H1 (cell line): ENCODE measurements around the gene LANCL2. TPM values are rescaled to one million over a fixed set of nuclear protein-coding genes. Genes with fewer than 3 reads are reported as not detected.

ENCODE experiments used
- CTCF ChIA-PET: fragments of 300-600 bp; sonication (Branson Sonifier 250); formaldehyde crosslinking; loops from one replicate; lab custom pipeline; 2021; ENCODE audit not compliant: partially characterized antibody; lab: Charles Lee
- POLR2A ChIA-PET: fragments of 300-600 bp; sonication (Branson Sonifier 250); formaldehyde crosslinking; loops from one replicate; lab custom pipeline; 2021; ENCODE audit warnings: inconsistent platforms; ENCODE audit not compliant: partially characterized antibody; lab: Charles Lee
- DNase-seq, 2 experiments: peaks; one replicate each; pipeline versions ENCODE4 v3.0.0 to v3.0.0-alpha.2; 2010 to 2022; ENCODE audit warnings: low spot score in 2 of 2, low read depth in 1 of 2, mixed read lengths in 1 of 2
- FAIRE-seq: peaks from 2 replicates; lab custom pipeline; 2011; peaks lifted over from hg19 to GRCh38; lab: Jason Lieb, UNC
- H2AFZ ChIP-seq: 2 replicates; pipeline ENCODE4 v1.8.1; 2012; ENCODE audit warnings: low read length, inconsistent platforms
- H2AK5ac ChIP-seq: 2 replicates; pipeline ENCODE4 v1.6.1; 2013; ENCODE audit warnings: low read depth, low read length
- H2BK120ac ChIP-seq: replicated peaks from 2 replicates; pipeline ENCODE3; 2013; ENCODE audit warnings: low read depth, low read length, inconsistent platforms
- H2BK12ac ChIP-seq: 2 replicates; pipeline ENCODE4 v1.6.1; 2013; ENCODE audit warnings: low read depth, low read length
- H2BK15ac ChIP-seq: 2 replicates; pipeline ENCODE4 v1.6.1; 2013; ENCODE audit warnings: low read length
- H2BK20ac ChIP-seq: 2 replicates; pipeline ENCODE4 v1.6.1; 2013; ENCODE audit warnings: low read length
- H2BK5ac ChIP-seq: 2 replicates; pipeline ENCODE4 v1.6.1; 2013; ENCODE audit warnings: low read depth, low read length
- H3K14ac ChIP-seq: 2 replicates; pipeline ENCODE4 v1.6.1; 2013; ENCODE audit warnings: inconsistent platforms; ENCODE audit not compliant: insufficient read length
- H3K18ac ChIP-seq: 2 replicates; pipeline ENCODE4 v1.6.1; 2013; ENCODE audit warnings: low read length; ENCODE audit errors: extremely low read depth
- H3K23ac ChIP-seq: 2 replicates; pipeline ENCODE4 v1.6.1; 2013; ENCODE audit warnings: inconsistent platforms; ENCODE audit not compliant: insufficient read length
- H3K23me2 ChIP-seq: 2 replicates; pipeline ENCODE4 v1.6.1; 2013; ENCODE audit warnings: low read depth, low read length
- H3K27ac ChIP-seq: 2 replicates; pipeline ENCODE4 v1.6.1; 2011; ENCODE audit warnings: low read depth, low read length, inconsistent platforms
- H3K27me3 ChIP-seq, 4 experiments: replicated peaks in 1 of 4; 1 replicate in 1 of 4; 2 replicates in 3 of 4; pipeline versions ENCODE4 v1.6.1 to v1.8.1; 2011 to 2013; ENCODE audit warnings: low read length in 3 of 4, mild to moderate bottlenecking in 3 of 4, inconsistent platforms in 2 of 4, mixed read lengths in 2 of 4, moderate library complexity in 1 of 4; ENCODE audit not compliant: control insufficient read depth in 3 of 4, insufficient read depth in 3 of 4; ENCODE audit errors: extremely low read depth in 1 of 4
- H3K36me3 ChIP-seq, 4 experiments: 2 replicates each; pipeline versions ENCODE4 v1.6.1 to v1.8.1; 2011 to 2013; ENCODE audit warnings: mild to moderate bottlenecking in 4 of 4, low read length in 3 of 4, moderate library complexity in 2 of 4, control low read depth in 1 of 4, inconsistent platforms in 1 of 4; ENCODE audit not compliant: insufficient read depth in 4 of 4, control insufficient read depth in 2 of 4
- H3K4ac ChIP-seq: replicated peaks from 2 replicates; pipeline ENCODE3; 2013; ENCODE audit warnings: low read length, low read depth, mixed read lengths, inconsistent platforms; ENCODE audit not compliant: insufficient read length
- H3K4me1 ChIP-seq, 4 experiments: replicated peaks in 1 of 4; 1 replicate in 1 of 4; 2 replicates in 3 of 4; pipeline versions ENCODE4 v1.6.1 to v1.8.1; 2011 to 2013; ENCODE audit warnings: low read length in 3 of 4, inconsistent platforms in 2 of 4, mixed read lengths in 1 of 4; ENCODE audit not compliant: insufficient read depth in 4 of 4, control insufficient read depth in 3 of 4
- H3K4me2 ChIP-seq, 2 experiments: 2 replicates each; pipeline versions ENCODE4 v1.6.1 to v1.8.1; 2011 to 2013; ENCODE audit warnings: low read depth in 2 of 2, low read length in 2 of 2, control low read depth in 1 of 2, inconsistent platforms in 1 of 2, mild to moderate bottlenecking in 1 of 2; ENCODE audit not compliant: insufficient read depth in 1 of 2
- H3K4me3 ChIP-seq, 4 experiments: fragments of 200-600, 300-600 bp in 1 of 4; sonication (generic), shearing (Covaris generic), sonication (Bioruptor Twin) in 1 of 4; 2 replicates each; pipeline versions ENCODE4 v1.5.1 to v1.8.1; 2011 to 2016; ENCODE audit warnings: low read length in 4 of 4, low read depth in 3 of 4, control low read depth in 2 of 4, inconsistent platforms in 2 of 4, mild to moderate bottlenecking in 2 of 4, mixed read lengths in 1 of 4, moderate library complexity in 1 of 4; ENCODE audit not compliant: insufficient read depth in 2 of 4; ENCODE audit errors: extremely low read depth in 1 of 4
- H3K56ac ChIP-seq: replicated peaks from 2 replicates; pipeline ENCODE3; 2013; ENCODE audit warnings: low read depth, mild to moderate bottlenecking, mixed read lengths, low read length, inconsistent platforms; ENCODE audit not compliant: insufficient read length
- H3K79me1 ChIP-seq: 2 replicates; pipeline ENCODE4 v1.6.1; 2013; ENCODE audit warnings: low read depth, low read length, control low read depth
- H3K79me2 ChIP-seq, 2 experiments: 2 replicates each; pipeline versions ENCODE4 v1.6.1 to v1.8.1; 2012 to 2013; ENCODE audit warnings: low read length in 2 of 2, mild to moderate bottlenecking in 2 of 2, inconsistent platforms in 1 of 2; ENCODE audit not compliant: insufficient read depth in 2 of 2, control insufficient read depth in 1 of 2
- H3K9ac ChIP-seq, 4 experiments: replicated peaks in 1 of 4; 1 replicate in 1 of 4; 2 replicates in 3 of 4; pipeline versions ENCODE4 v1.6.1 to v1.8.1; 2011 to 2013; ENCODE audit warnings: low read depth in 3 of 4, low read length in 3 of 4, control low read depth in 2 of 4, mild to moderate bottlenecking in 2 of 4, moderate library complexity in 2 of 4, inconsistent platforms in 1 of 4; ENCODE audit errors: extremely low read depth in 1 of 4
- H3K9me3 ChIP-seq, 2 experiments: 2 replicates each; pipeline versions ENCODE4 v1.6.1 to v1.8.1; 2012 to 2013; ENCODE audit warnings: mild to moderate bottlenecking in 2 of 2, moderate library complexity in 2 of 2, control low read depth in 1 of 2, inconsistent platforms in 1 of 2, low read depth in 1 of 2, low read length in 1 of 2, mixed read lengths in 1 of 2; ENCODE audit not compliant: insufficient read depth in 2 of 2
- H4K20me1 ChIP-seq, 2 experiments: replicated peaks in 1 of 2; 2 replicates each; pipeline versions ENCODE3 to v1.8.1; 2011 to 2013; ENCODE audit warnings: inconsistent platforms in 2 of 2, low read length in 2 of 2, mild to moderate bottlenecking in 1 of 2; ENCODE audit not compliant: insufficient read depth in 2 of 2, control insufficient read depth in 1 of 2
- H4K5ac ChIP-seq: 2 replicates; pipeline ENCODE4 v1.6.1; 2013; ENCODE audit warnings: low read length, low read depth, mixed read lengths, inconsistent platforms; ENCODE audit not compliant: insufficient read length
- H4K8ac ChIP-seq: 2 replicates; pipeline ENCODE4 v1.8.0; 2013; ENCODE audit warnings: mild to moderate bottlenecking, moderate library complexity, low read length, inconsistent platforms; ENCODE audit not compliant: insufficient read depth; ENCODE audit errors: extremely low read depth
- H4K91ac ChIP-seq: replicated peaks from 2 replicates; pipeline ENCODE3; 2013; ENCODE audit warnings: low read length, mixed read lengths, inconsistent platforms; ENCODE audit not compliant: insufficient read length
- CHD2 ChIP-seq: IDR thresholded peaks from 2 replicates; pipeline ENCODE4 v1.6.1; 2012; ENCODE audit warnings: low read length, improper control_type of control experiment
- CREB1 ChIP-seq: IDR thresholded peaks from 2 replicates; pipeline ENCODE4 v1.6.1; 2012; ENCODE audit warnings: inconsistent platforms
- EP300 ChIP-seq, 2 experiments: IDR thresholded peaks; 1 replicate in 1 of 2; 2 replicates in 1 of 2; pipeline ENCODE4 v1.6.1; 2011 to 2012; ENCODE audit warnings: low read depth in 2 of 2, low read length in 2 of 2, mild to moderate bottlenecking in 2 of 2, borderline replicate concordance in 1 of 2, inconsistent platforms in 1 of 2, moderate library complexity in 1 of 2
- GABPA ChIP-seq: IDR thresholded peaks from 2 replicates; pipeline ENCODE4 v1.6.1; 2011; ENCODE audit warnings: mild to moderate bottlenecking, low read length, moderate library complexity, borderline replicate concordance; ENCODE audit not compliant: insufficient read depth
- HDAC6 ChIP-seq: IDR thresholded peaks from one replicate; pipeline ENCODE4 v1.7.1; 2012; ENCODE audit warnings: low read depth, mild to moderate bottlenecking, inconsistent platforms, low read length, moderate library complexity
- MAX ChIP-seq: IDR thresholded peaks from 2 replicates; pipeline ENCODE4 v1.6.1; 2012; ENCODE audit warnings: inconsistent platforms
- NANOG ChIP-seq: IDR thresholded peaks from 2 replicates; pipeline ENCODE4 v1.6.1; 2011; ENCODE audit warnings: low read length, low read depth, mild to moderate bottlenecking, inconsistent platforms; ENCODE audit not compliant: insufficient read depth, poor library complexity, severe bottlenecking
- NRF1 ChIP-seq: IDR thresholded peaks from 2 replicates; pipeline ENCODE4 v1.6.1; 2011; ENCODE audit warnings: mild to moderate bottlenecking, low read depth, low read length, improper control_type of control experiment
- RFX5 ChIP-seq: IDR thresholded peaks from 2 replicates; pipeline ENCODE4 v1.6.1; 2011; ENCODE audit warnings: low read depth, low read length, improper control_type of control experiment, borderline replicate concordance
- SAP30 ChIP-seq: fragments of 300-600 bp; sonication (generic); IDR thresholded peaks from 2 replicates; pipeline ENCODE4 v1.7.1; 2012; ENCODE audit warnings: low read length, moderate library complexity, mild to moderate bottlenecking, inconsistent platforms; ENCODE audit not compliant: insufficient read depth, insufficient replicate concordance
- TEAD4 ChIP-seq: IDR thresholded peaks from 2 replicates; pipeline ENCODE4 v1.6.1; 2012; ENCODE audit warnings: low read depth, low read length, inconsistent platforms, mixed read lengths
- USF2 ChIP-seq: IDR thresholded peaks from 2 replicates; pipeline ENCODE4 v1.6.1; 2011; ENCODE audit warnings: low read length, improper control_type of control experiment
- WGBS, 2 experiments: shearing (Covaris generic) in 1 of 2; methylation state at CpG; one replicate each; pipeline versions ENCODE4 v1.1.6 to v1.1.7; 2013 to 2015; ENCODE audit warnings: low lambda C conversion rate in 2 of 2, mixed read lengths in 2 of 2, inconsistent platforms in 1 of 2, low coverage in 1 of 2, missing lambda C conversion rate in 1 of 2; ENCODE audit not compliant: insufficient replicate concordance in 2 of 2, insufficient coverage in 1 of 2, insufficient read length in 1 of 2; ENCODE audit errors: extremely low coverage in 1 of 2, missing lambda C conversion rate in 1 of 2; 5-methylcytosine and 5-hydroxymethylcytosine counted together
- polyA plus RNA-seq, 7 experiments: library from polyadenylated mRNA; depleted of rRNA in 3 of 7; stranded (reverse) in 5 of 7; unstranded in 2 of 7; fragments of >200 nt in 5 of 7; fragments of 200-250 nt in 2 of 7; gene quantifications; 1 replicate in 5 of 7; 2 replicates in 1 of 7; 4 replicates in 1 of 7; pipeline versions ENCODE4 v1.2.1 to v1.2.3, GENCODE V29; 2011 to 2013; ENCODE audit warnings: missing spikeins in 2 of 7, mixed read lengths in 2 of 7
- total RNA-seq: library from RNA; stranded (reverse); fragmentation: NEBNext Ultra II Directional; extraction: Animal tissue kit (Norgen Biotek cat#: 25700); gene quantifications from 2 replicates; pipeline ENCODE4 v1.2.1, GENCODE V29; 2021

Gene LANCL2
- total and polyA plus RNA-seq, 2 of the 8 experiments (the other 6 are each of a cell fraction or from before 2014, with no cell fraction given): 9.2 to 9.5 TPM

GRCh38 chr7:55449992-55450535 lies 84.9 kb downstream of the LANCL2 start:
- Histone ChIP-seq H3K4ac (no peak overlapping the region), H4K91ac (no peak overlapping the region), H4K8ac (no peak overlapping the region), H3K14ac (no peak overlapping the region), H2BK15ac (no peak overlapping the region), H3K56ac (no peak overlapping the region), H3K9me3 (no peaks in the 10 kb centered on the region), H4K5ac (no peak overlapping the region), H3K27ac (no peak overlapping the region), H3K4me3 (no peak overlapping the region), H3K23ac (no peak overlapping the region), H2BK12ac (no peak overlapping the region), H2BK120ac (no peak overlapping the region), H3K36me3 (no peaks in the 10 kb centered on the region), H3K23me2 (peaks cover under 1% of the 10 kb centered on the region; the same call in 1 of the 2 replicates), H3K4me2 (no peak overlapping the region), H3K4me1 (no peaks in the 10 kb centered on the region), H2AFZ (no peak overlapping the region), H2AK5ac (no peak overlapping the region), H3K9ac (no peak overlapping the region), H3K79me1 (no peaks in the 10 kb centered on the region), H2BK20ac (no peak overlapping the region), H4K20me1 (no peaks in the 10 kb centered on the region), H3K27me3 (no peaks in the 10 kb centered on the region), H2BK5ac (no peak overlapping the region), H3K79me2 (no peaks in the 10 kb centered on the region), H3K18ac (no peak overlapping the region)
- WGBS, 2 experiments: 83% methylated on average over 8 of the region's 8 CpGs; no CpG with 5 or more reads in 1 of the 2 experiments
- ChIA-PET CTCF (interaction anchor here (0.6 kb wide), 1 partner anchor 21 kb away, joined by 4 read pairs; no protein-coding TSS in a partner anchor), POLR2A (no interaction called here)
- FAIRE-seq (no peak), DNase-seq (no peak)
- TF ChIP-seq USF2: no peak
- no peak for TF ChIP-seq TEAD4
- no peak for TF ChIP-seq GABPA
- no peak for TF ChIP-seq EP300 (IDR thresholded peaks at IDR 0.05; ENCODE audit: borderline replicate concordance in 1 of 2, low read depth in 2 of 2, low read length in 2 of 2)
- TF ChIP-seq SAP30: no peak
- no peak for TF ChIP-seq CREB1
- no peak for TF ChIP-seq CHD2
- TF ChIP-seq NANOG: no peak
- TF ChIP-seq HDAC6: no peak
- TF ChIP-seq MAX: no peak
- no peak for TF ChIP-seq NRF1
- TF ChIP-seq RFX5: no peak
